Measurements from ENCODE around the gene TENT5A. TPM values are rescaled to one million over a fixed set of nuclear protein-coding genes. Genes with fewer than 3 reads are reported as not detected.

TENT5A gene
- total RNA-seq, 1 experiment from 2014 or later: 9.7 TPM

GRCh38 chr6:81725127-81725526, 27.4 kb downstream of the TENT5A start:
- no peaks in the 10 kb centered on the region for H3K9me3 Mint-ChIP-seq (ENCODE audit: low read depth, unreplicated experiment)
- H3K4me1 Mint-ChIP-seq (ENCODE audit: low read depth, unreplicated experiment): peaks cover 11% of the 10 kb centered on the region
- CTCF ChIA-PET: no interaction called here
- intact Hi-C loops (cut with micrococcal nuclease; ENCODE audit: unreplicated experiment): no loop called here
- H3K36me3 Mint-ChIP-seq (ENCODE audit: insufficient read depth, unreplicated experiment): no peaks in the 10 kb centered on the region
- BruUV-seq (replicated peaks): no TSS peak
- DNase-seq: no peak
- no peak overlapping the region for H3K4me3 Mint-ChIP-seq (ENCODE audit: low read depth, unreplicated experiment)
- no peaks in the 10 kb centered on the region for H3K27me3 Mint-ChIP-seq (ENCODE audit: unreplicated experiment)
- no peak overlapping the region for H3K27ac Mint-ChIP-seq (ENCODE audit: unreplicated experiment)
- TF ChIP-seq CTCF (IDR thresholded peaks at IDR 0.05; ENCODE audit: unreplicated experiment): no peak

- Mint-ChIP-seq H3K4me3 (ENCODE audit: low read depth, unreplicated experiment) (no peak overlapping the region), H3K9me3 (ENCODE audit: low read depth, unreplicated experiment) (no peaks in the 10 kb centered on the region), H3K27ac (ENCODE audit: unreplicated experiment) (no peak overlapping the region), H3K4me1 (ENCODE audit: low read depth, unreplicated experiment) (peaks cover 3% of the 10 kb centered on the region), H3K27me3 (ENCODE audit: unreplicated experiment) (no peaks in the 10 kb centered on the region), H3K36me3 (ENCODE audit: insufficient read depth, unreplicated experiment) (no peaks in the 10 kb centered on the region)
- BruUV-seq (replicated peaks): no TSS peak
- CTCF ChIA-PET: no interaction called here
- intact Hi-C loops (cut with micrococcal nuclease; ENCODE audit: unreplicated experiment): no loop called here
- no peak for TF ChIP-seq CTCF (IDR thresholded peaks at IDR 0.05; ENCODE audit: unreplicated experiment)
- DNase-seq: no peak
These were observed 29.8 kb downstream of the TENT5A start for GRCh38 chr6:81722506-81723223.

GRCh38 chr6:81720427-81720826, 32.1 kb downstream of the TENT5A start:
- H3K27me3 Mint-ChIP-seq (ENCODE audit: unreplicated experiment): no peaks in the 10 kb centered on the region
- intact Hi-C loops (cut with micrococcal nuclease; ENCODE audit: unreplicated experiment): no loop called here
- H3K9me3 Mint-ChIP-seq (ENCODE audit: low read depth, unreplicated experiment): no peaks in the 10 kb centered on the region
- H3K27ac Mint-ChIP-seq (ENCODE audit: unreplicated experiment): no peak overlapping the region
- H3K36me3 Mint-ChIP-seq (ENCODE audit: insufficient read depth, unreplicated experiment): no peaks in the 10 kb centered on the region
- no peak for DNase-seq
- no peak for TF ChIP-seq CTCF (IDR thresholded peaks at IDR 0.05; ENCODE audit: unreplicated experiment)
- CTCF ChIA-PET: no interaction called here
- H3K4me1 Mint-ChIP-seq (ENCODE audit: low read depth, unreplicated experiment): no peaks in the 10 kb centered on the region
- H3K4me3 Mint-ChIP-seq (ENCODE audit: low read depth, unreplicated experiment): no peak overlapping the region
- no TSS peak for BruUV-seq (replicated peaks)

- no peak for TF ChIP-seq CTCF (IDR thresholded peaks at IDR 0.05; ENCODE audit: unreplicated experiment)
- intact Hi-C loops (cut with micrococcal nuclease; ENCODE audit: unreplicated experiment): no loop called here
- no peak for DNase-seq
- BruUV-seq (replicated peaks): no TSS peak
- CTCF ChIA-PET: no interaction called here
- Mint-ChIP-seq H3K4me1 (ENCODE audit: low read depth, unreplicated experiment) (no peaks in the 10 kb centered on the region), H3K36me3 (ENCODE audit: insufficient read depth, unreplicated experiment) (no peaks in the 10 kb centered on the region), H3K27ac (ENCODE audit: unreplicated experiment) (no peak overlapping the region), H3K9me3 (ENCODE audit: low read depth, unreplicated experiment) (no peaks in the 10 kb centered on the region), H3K27me3 (ENCODE audit: unreplicated experiment) (no peaks in the 10 kb centered on the region), H3K4me3 (ENCODE audit: low read depth, unreplicated experiment) (no peak overlapping the region)
These were observed 34.4 kb downstream of the TENT5A start for GRCh38 chr6:81718126-81718525.

All from Calu3 (cell line).